ENCODE data around the gene RHOBTB3.
"Not testable (repeated sequence)": the region's sequence is repeated elsewhere in the genome, so short reads cannot be mapped to it uniquely, and the experiment has no call there.

The RHOBTB3 gene

GRCh38 chr5:95835682-95836385, 104.7 kb downstream of the RHOBTB3 start:
- Mint-ChIP-seq H3K4me1 (ENCODE audit: low read depth) (peaks cover 48% of the 10 kb centered on the region), H3K36me3 (no peaks in the 10 kb centered on the region), H3K27me3 (no peaks in the 10 kb centered on the region), H3K27ac (peak overlapping the region; percentile 88), H3K9me3 (ENCODE audit: low read depth) (no peaks in the 10 kb centered on the region), H3K4me3 (peak overlapping the region; percentile 84)

GRCh38 chr5:95836544-95836943, 105.4 kb downstream of the RHOBTB3 start:
- H3K4me3 Mint-ChIP-seq: peak overlapping the region; percentile 84
- no peaks in the 10 kb centered on the region for H3K36me3 Mint-ChIP-seq
- H3K27ac Mint-ChIP-seq: peak overlapping the region; percentile 88
- no peaks in the 10 kb centered on the region for H3K9me3 Mint-ChIP-seq (ENCODE audit: low read depth)
- H3K27me3 Mint-ChIP-seq: no peaks in the 10 kb centered on the region
- peaks cover 48% of the 10 kb centered on the region for H3K4me1 Mint-ChIP-seq (ENCODE audit: low read depth)

GRCh38 chr5:95836971-95837370, 105.8 kb downstream of the RHOBTB3 start:
- peaks cover 48% of the 10 kb centered on the region for H3K4me1 Mint-ChIP-seq (ENCODE audit: low read depth)
- peak overlapping the region; percentile 88 for H3K27ac Mint-ChIP-seq
- H3K9me3 Mint-ChIP-seq (ENCODE audit: low read depth); H3K27me3 Mint-ChIP-seq; H3K36me3 Mint-ChIP-seq: not testable (repeated sequence)
- peak overlapping the region; percentile 84 for H3K4me3 Mint-ChIP-seq

GRCh38 chr5:95837492-95837891, 106.4 kb downstream of the RHOBTB3 start:
- no peak overlapping the region for H3K4me3 Mint-ChIP-seq

GRCh38 chr5:95838001-95838520, 106.9 kb downstream of the RHOBTB3 start:
- Mint-ChIP-seq H3K4me3 (no peak overlapping the region), H3K27ac (peak overlapping the region; percentile 78)

More at GRCh38 chr5:95837492-95837891, 106.4 kb downstream of the RHOBTB3 start:
- no peaks in the 10 kb centered on the region for H3K9me3 Mint-ChIP-seq (ENCODE audit: low read depth)
- no peaks in the 10 kb centered on the region for H3K36me3 Mint-ChIP-seq
- H3K4me1 Mint-ChIP-seq (ENCODE audit: low read depth): peaks cover 48% of the 10 kb centered on the region
- no peaks in the 10 kb centered on the region for H3K27me3 Mint-ChIP-seq
- H3K27ac Mint-ChIP-seq: peak overlapping the region; percentile 88

GRCh38 chr5:95838556-95838955, 107.4 kb downstream of the RHOBTB3 start:
- Mint-ChIP-seq H3K9me3 (ENCODE audit: low read depth) (no peaks in the 10 kb centered on the region), H3K27ac (no peak overlapping the region), H3K27me3 (no peaks in the 10 kb centered on the region), H3K4me3 (no peak overlapping the region), H3K36me3 (no peaks in the 10 kb centered on the region), H3K4me1 (ENCODE audit: low read depth) (peaks cover 49% of the 10 kb centered on the region)

More at GRCh38 chr5:95838001-95838520, 106.9 kb downstream of the RHOBTB3 start:
- Mint-ChIP-seq H3K27me3 (no peaks in the 10 kb centered on the region), H3K36me3 (no peaks in the 10 kb centered on the region), H3K4me1 (ENCODE audit: low read depth) (peaks cover 49% of the 10 kb centered on the region), H3K9me3 (ENCODE audit: low read depth) (no peaks in the 10 kb centered on the region)

- H3K4me3 Mint-ChIP-seq: no peak overlapping the region
- no peaks in the 10 kb centered on the region for H3K36me3 Mint-ChIP-seq
- H3K4me1 Mint-ChIP-seq (ENCODE audit: low read depth): peaks cover 40% of the 10 kb centered on the region
- H3K27ac Mint-ChIP-seq: peak overlapping the region; percentile 34
- H3K9me3 Mint-ChIP-seq (ENCODE audit: low read depth): no peaks in the 10 kb centered on the region
- H3K27me3 Mint-ChIP-seq: no peaks in the 10 kb centered on the region
These were observed 108.5 kb downstream of the RHOBTB3 start for GRCh38 chr5:95839658-95840057.

- Mint-ChIP-seq H3K9me3 (ENCODE audit: low read depth) (no peaks in the 10 kb centered on the region), H3K27me3 (no peaks in the 10 kb centered on the region), H3K36me3 (no peaks in the 10 kb centered on the region), H3K4me1 (ENCODE audit: low read depth) (peaks cover 35% of the 10 kb centered on the region), H3K27ac (peak overlapping the region; percentile 34), H3K4me3 (no peak overlapping the region)
These were observed 110.0 kb downstream of the RHOBTB3 start for GRCh38 chr5:95840956-95841705.

- Mint-ChIP-seq H3K27ac (peak overlapping the region; percentile 92), H3K4me1 (ENCODE audit: low read depth) (peaks cover 28% of the 10 kb centered on the region), H3K36me3 (no peaks in the 10 kb centered on the region), H3K4me3 (no peak overlapping the region), H3K27me3 (no peaks in the 10 kb centered on the region), H3K9me3 (ENCODE audit: low read depth) (no peaks in the 10 kb centered on the region)
These were observed 111.0 kb downstream of the RHOBTB3 start for GRCh38 chr5:95841914-95842812.

GRCh38 chr5:95842854-95843544, 111.9 kb downstream of the RHOBTB3 start:
- no peaks in the 10 kb centered on the region for H3K36me3 Mint-ChIP-seq
- no peak overlapping the region for H3K4me3 Mint-ChIP-seq
- peak overlapping the region; percentile 92 for H3K27ac Mint-ChIP-seq

GRCh38 chr5:95843733-95844223, 112.6 kb downstream of the RHOBTB3 start:
- Mint-ChIP-seq H3K36me3 (no peaks in the 10 kb centered on the region), H3K27ac (no peak overlapping the region), H3K4me1 (ENCODE audit: low read depth) (peaks cover 21% of the 10 kb centered on the region), H3K9me3 (ENCODE audit: low read depth) (no peaks in the 10 kb centered on the region), H3K4me3 (no peak overlapping the region), H3K27me3 (no peaks in the 10 kb centered on the region)

More at GRCh38 chr5:95842854-95843544, 111.9 kb downstream of the RHOBTB3 start:
- Mint-ChIP-seq H3K9me3 (ENCODE audit: low read depth) (no peaks in the 10 kb centered on the region), H3K4me1 (ENCODE audit: low read depth) (peaks cover 21% of the 10 kb centered on the region), H3K27me3 (no peaks in the 10 kb centered on the region)

GRCh38 chr5:95845391-95845790, 114.3 kb downstream of the RHOBTB3 start:
- Mint-ChIP-seq H3K36me3 (no peaks in the 10 kb centered on the region), H3K4me1 (ENCODE audit: low read depth) (peaks cover 17% of the 10 kb centered on the region), H3K4me3 (no peak overlapping the region), H3K9me3 (ENCODE audit: low read depth) (no peaks in the 10 kb centered on the region), H3K27ac (no peak overlapping the region), H3K27me3 (no peaks in the 10 kb centered on the region)
